Measurements from ENCODE around the gene ALB. TPM values are rescaled to one million over a fixed set of nuclear protein-coding genes. Genes with fewer than 3 reads are reported as not detected.

The ALB gene
- total and polyA plus RNA-seq, 4 experiments from 2014 or later = not detected

DNA sequence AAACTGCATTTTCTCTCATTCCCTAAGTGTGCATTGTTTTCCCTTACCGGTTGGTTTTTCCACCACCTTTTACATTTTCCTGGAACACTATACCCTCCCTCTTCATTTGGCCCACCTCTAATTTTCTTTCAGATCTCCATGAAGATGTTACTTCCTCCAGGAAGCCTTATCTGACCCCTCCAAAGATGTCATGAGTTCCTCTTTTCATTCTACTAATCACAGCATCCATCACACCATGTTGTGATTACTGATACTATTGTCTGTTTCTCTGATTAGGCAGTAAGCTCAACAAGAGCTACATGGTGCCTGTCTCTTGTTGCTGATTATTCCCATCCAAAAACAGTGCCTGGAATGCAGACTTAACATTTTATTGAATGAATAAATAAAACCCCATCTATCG, 29.1 kb downstream of the ALB start:
- intact Hi-C loops (cut with micrococcal nuclease) = no loop called here
- no peak for DNase-seq
- Mint-ChIP-seq H3K36me3 (no peaks in the 10 kb centered on the region), H3K27ac (no peak overlapping the region), H3K27me3 (peaks cover 1 to 2% of the 10 kb centered on the region in 2 donors), H3K9me3 (no peaks in the 10 kb centered on the region), H3K4me3 (no peak overlapping the region), H3K4me1 (no peaks in the 10 kb centered on the region)
- Histone ChIP-seq H3K27me3 (ENCODE audit: insufficient read depth, low read length) (peaks cover 5% of the 10 kb centered on the region), H3K4me1 (ENCODE audit: insufficient read depth, low read length) (no peaks in the 10 kb centered on the region), H3K27ac (ENCODE audit: low read depth, low read length) (no peak overlapping the region), H3K4me3 (ENCODE audit: low read length in 2 of 2) (no peak overlapping the region), H3K9me3 (ENCODE audit: control insufficient read depth in 1 of 2, low read length in 2 of 2) (no peaks in the 10 kb centered on the region), H3K36me3 (ENCODE audit: insufficient read depth, low read length) (no peaks in the 10 kb centered on the region)
- CTCF ChIA-PET (ENCODE audit: partially characterized antibody) = interaction anchor here (0.6 kb wide), 1 partner anchor 394 kb away, joined by 3 read pairs; no protein-coding TSS in a partner anchor
- POLR2A ChIA-PET (ENCODE audit: partially characterized antibody) = no interaction called here

DNA sequence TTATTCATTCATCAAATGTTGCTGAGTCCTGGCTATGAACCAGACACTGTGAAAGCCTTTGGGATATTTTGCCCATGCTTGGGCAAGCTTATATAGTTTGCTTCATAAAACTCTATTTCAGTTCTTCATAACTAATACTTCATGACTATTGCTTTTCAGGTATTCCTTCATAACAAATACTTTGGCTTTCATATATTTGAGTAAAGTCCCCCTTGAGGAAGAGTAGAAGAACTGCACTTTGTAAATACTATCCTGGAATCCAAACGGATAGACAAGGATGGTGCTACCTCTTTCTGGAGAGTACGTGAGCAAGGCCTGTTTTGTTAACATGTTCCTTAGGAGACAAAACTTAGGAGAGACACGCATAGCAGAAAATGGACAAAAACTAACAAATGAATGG, 30.2 kb downstream of the ALB start:
- no peak for DNase-seq
- H3K27me3 Mint-ChIP-seq = peaks cover 1 to 2% of the 10 kb centered on the region in 2 donors
- no peaks in the 10 kb centered on the region for H3K9me3 Mint-ChIP-seq
- Histone ChIP-seq H3K27me3 (ENCODE audit: insufficient read depth, low read length) (peaks cover 5% of the 10 kb centered on the region), H3K4me3 (ENCODE audit: low read length in 2 of 2) (no peak overlapping the region), H3K27ac (ENCODE audit: low read depth, low read length) (no peak overlapping the region), H3K9me3 (ENCODE audit: control insufficient read depth in 1 of 2, low read length in 2 of 2) (no peaks in the 10 kb centered on the region), H3K36me3 (ENCODE audit: insufficient read depth, low read length) (no peaks in the 10 kb centered on the region), H3K4me1 (ENCODE audit: insufficient read depth, low read length) (no peaks in the 10 kb centered on the region)
- no peaks in the 10 kb centered on the region for H3K36me3 Mint-ChIP-seq
- ChIA-PET POLR2A (ENCODE audit: partially characterized antibody) (no interaction called here), CTCF (ENCODE audit: partially characterized antibody) (no interaction called here)
- intact Hi-C loops (cut with micrococcal nuclease) = no loop called here
- H3K27ac Mint-ChIP-seq = no peak overlapping the region
- no peak overlapping the region for H3K4me3 Mint-ChIP-seq
- no peaks in the 10 kb centered on the region for H3K4me1 Mint-ChIP-seq

DNA sequence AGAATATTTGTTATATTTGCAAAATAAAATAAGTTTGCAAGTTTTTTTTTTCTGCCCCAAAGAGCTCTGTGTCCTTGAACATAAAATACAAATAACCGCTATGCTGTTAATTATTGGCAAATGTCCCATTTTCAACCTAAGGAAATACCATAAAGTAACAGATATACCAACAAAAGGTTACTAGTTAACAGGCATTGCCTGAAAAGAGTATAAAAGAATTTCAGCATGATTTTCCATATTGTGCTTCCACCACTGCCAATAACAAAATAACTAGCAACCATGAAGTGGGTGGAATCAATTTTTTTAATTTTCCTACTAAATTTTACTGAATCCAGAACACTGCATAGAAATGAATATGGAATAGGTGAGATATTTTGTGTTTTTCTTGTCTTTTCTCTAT, 31.9 kb downstream of the ALB start, which contains the start of gene AFP:
Gene AFP, plus strand, starts transcription at position 238 of the 400 bp plus-strand sequence. Its CDS starts 42 bp downstream, at position 280.
- Histone ChIP-seq H3K27ac (ENCODE audit: low read depth, low read length) (no peak within 1 kb of the TSS), H3K27me3 (ENCODE audit: insufficient read depth, low read length) (peaks cover 5% of the 10 kb centered on the region), H3K4me3 (ENCODE audit: low read length in 2 of 2) (no peak within 1 kb of the TSS), H3K4me1 (ENCODE audit: insufficient read depth, low read length) (no peaks in the 10 kb centered on the region), H3K9me3 (ENCODE audit: control insufficient read depth in 1 of 2, low read length in 2 of 2) (no peaks in the 10 kb centered on the region), H3K36me3 (ENCODE audit: insufficient read depth, low read length) (no peaks in the 10 kb centered on the region)
- Mint-ChIP-seq H3K36me3 (no peaks in the 10 kb centered on the region), H3K4me1 (no peaks in the 10 kb centered on the region), H3K4me3 (no peak within 1 kb of the TSS), H3K27ac (no peak within 1 kb of the TSS), H3K27me3 (peaks cover 0 to 2% of the 10 kb centered on the region in 2 donors), H3K9me3 (no peaks in the 10 kb centered on the region)
- POLR2A ChIA-PET (ENCODE audit: partially characterized antibody) = no interaction called here
- CTCF ChIA-PET (ENCODE audit: partially characterized antibody) = no interaction called here
- no peak for DNase-seq
- intact Hi-C loops (cut with micrococcal nuclease) = no loop called here

DNA sequence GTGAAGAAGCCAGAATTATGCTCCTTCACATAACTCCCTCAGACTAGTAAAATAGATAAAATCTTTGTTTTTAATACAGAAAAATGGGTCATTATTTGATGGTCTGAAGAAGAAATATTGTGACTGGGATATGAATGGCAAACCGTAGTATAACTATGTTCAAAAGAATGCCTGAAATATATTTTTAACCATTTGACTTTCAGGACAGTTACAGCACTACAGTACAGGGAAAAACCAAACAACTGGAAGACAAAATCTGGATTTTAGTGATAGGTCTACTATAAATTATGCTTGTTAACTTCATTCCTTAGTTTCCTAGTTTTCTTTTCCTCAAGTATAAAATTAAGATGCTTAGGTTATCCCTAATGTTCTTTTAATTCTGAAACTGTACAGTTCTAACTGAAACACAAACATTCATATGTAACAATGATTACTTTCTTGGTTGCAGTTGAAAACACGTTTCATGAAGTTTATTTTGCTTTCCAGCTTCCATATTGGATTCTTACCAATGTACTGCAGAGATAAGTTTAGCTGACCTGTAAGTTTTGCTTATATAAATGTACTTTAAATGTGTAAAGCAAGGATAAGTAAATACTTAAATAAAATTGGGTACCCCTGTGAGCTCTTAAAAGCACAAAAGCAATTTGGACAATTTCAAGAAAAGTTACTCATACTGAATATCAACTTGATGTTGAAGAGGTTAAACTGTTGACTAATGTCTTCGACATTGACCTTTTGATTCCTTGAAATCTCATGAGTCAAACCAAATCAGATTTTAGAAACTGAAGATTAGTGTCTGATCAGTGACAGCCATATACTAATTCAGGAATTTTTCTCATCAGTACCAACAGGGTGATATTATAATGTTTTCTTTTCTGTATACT, 32.8 kb downstream of the ALB start:
- H3K27me3 Mint-ChIP-seq = peaks cover 2 to 3% of the 10 kb centered on the region in 2 donors
- POLR2A ChIA-PET (ENCODE audit: partially characterized antibody) = no interaction called here

DNA sequence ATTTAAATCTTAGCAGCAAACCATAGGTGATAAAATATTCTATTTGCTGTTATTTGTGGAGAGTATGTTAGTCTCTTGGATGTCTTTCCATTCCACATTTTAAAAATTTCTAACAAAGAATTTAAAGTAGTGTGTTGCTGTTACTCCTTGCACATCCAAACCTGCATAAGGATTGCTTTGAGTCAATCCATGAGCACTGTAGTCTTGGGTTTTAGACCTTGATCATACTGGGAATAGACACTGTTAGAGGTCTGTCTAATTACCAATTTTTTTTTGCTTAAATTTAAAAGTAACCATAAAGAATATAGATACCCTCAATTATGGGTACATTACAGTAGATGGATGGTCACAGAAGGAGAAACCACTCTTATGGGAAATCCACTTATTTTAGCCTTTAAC, 33.5 kb downstream of the ALB start:
- CTCF ChIA-PET (ENCODE audit: partially characterized antibody) = interaction anchor here (1.4 kb wide), 1 partner anchor 9 kb away, joined by 3 read pairs; no protein-coding TSS in a partner anchor
- no peak for DNase-seq
- Mint-ChIP-seq H3K4me1 (no peaks in the 10 kb centered on the region), H3K9me3 (no peaks in the 10 kb centered on the region), H3K4me3 (no peak overlapping the region), H3K27me3 (peaks cover 2 to 3% of the 10 kb centered on the region in 2 donors), H3K27ac (no peak overlapping the region), H3K36me3 (no peaks in the 10 kb centered on the region)
- no peaks in the 10 kb centered on the region for H3K36me3 ChIP-seq (ENCODE audit: insufficient read depth, low read length)
- H3K27me3 ChIP-seq (ENCODE audit: insufficient read depth, low read length) = peaks cover 5% of the 10 kb centered on the region
- POLR2A ChIA-PET (ENCODE audit: partially characterized antibody) = no interaction called here
- no peak overlapping the region for H3K27ac ChIP-seq (ENCODE audit: low read depth, low read length)
- intact Hi-C loops (cut with micrococcal nuclease) = no loop called here
- H3K4me1 ChIP-seq (ENCODE audit: insufficient read depth, low read length) = no peaks in the 10 kb centered on the region
- no peak overlapping the region for H3K4me3 ChIP-seq (ENCODE audit: low read length in 2 of 2)
- no peaks in the 10 kb centered on the region for H3K9me3 ChIP-seq (ENCODE audit: control insufficient read depth in 1 of 2, low read length in 2 of 2)

More for the DNA sequence above, 32.8 kb downstream of the ALB start:
- no peaks in the 10 kb centered on the region for H3K9me3 Mint-ChIP-seq
- Histone ChIP-seq H3K4me3 (ENCODE audit: low read length in 2 of 2) (no peak overlapping the region), H3K4me1 (ENCODE audit: insufficient read depth, low read length) (no peaks in the 10 kb centered on the region), H3K36me3 (ENCODE audit: insufficient read depth, low read length) (no peaks in the 10 kb centered on the region), H3K27me3 (ENCODE audit: insufficient read depth, low read length) (peaks cover 5% of the 10 kb centered on the region), H3K27ac (ENCODE audit: low read depth, low read length) (no peak overlapping the region), H3K9me3 (ENCODE audit: control insufficient read depth in 1 of 2, low read length in 2 of 2) (no peaks in the 10 kb centered on the region)
- CTCF ChIA-PET (ENCODE audit: partially characterized antibody) = interaction anchor here (0.8 kb wide), 1 partner anchor 9 kb away, joined by 3 read pairs; no protein-coding TSS in a partner anchor
- H3K36me3 Mint-ChIP-seq = no peaks in the 10 kb centered on the region
- no peak overlapping the region for H3K27ac Mint-ChIP-seq
- H3K4me3 Mint-ChIP-seq = no peak overlapping the region
- no peak for DNase-seq
- H3K4me1 Mint-ChIP-seq = no peaks in the 10 kb centered on the region
- intact Hi-C loops (cut with micrococcal nuclease) = no loop called here

DNA sequence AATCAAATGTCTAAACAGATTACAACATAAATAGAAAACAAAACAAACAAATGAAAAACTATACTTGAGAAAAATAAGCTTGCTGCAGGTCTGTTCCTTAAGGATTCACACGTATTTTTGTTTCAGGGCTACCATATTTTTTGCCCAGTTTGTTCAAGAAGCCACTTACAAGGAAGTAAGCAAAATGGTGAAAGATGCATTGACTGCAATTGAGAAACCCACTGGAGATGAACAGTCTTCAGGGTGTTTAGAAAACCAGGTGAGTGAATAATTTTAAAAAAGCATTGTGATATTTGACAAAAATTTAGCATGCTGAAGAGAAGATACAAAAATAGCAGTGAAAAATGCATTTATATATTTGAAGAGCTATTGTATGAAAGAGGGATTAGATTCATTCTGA, 34.0 kb downstream of the ALB start:
- no peaks in the 10 kb centered on the region for H3K9me3 ChIP-seq (ENCODE audit: control insufficient read depth in 1 of 2, low read length in 2 of 2)
- Mint-ChIP-seq H3K4me3 (no peak overlapping the region), H3K27ac (no peak overlapping the region), H3K9me3 (no peaks in the 10 kb centered on the region), H3K27me3 (peaks cover 2 to 3% of the 10 kb centered on the region in 2 donors), H3K36me3 (no peaks in the 10 kb centered on the region), H3K4me1 (no peaks in the 10 kb centered on the region)
- no peak overlapping the region for H3K4me3 ChIP-seq (ENCODE audit: low read length in 2 of 2)
- no peaks in the 10 kb centered on the region for H3K4me1 ChIP-seq (ENCODE audit: insufficient read depth, low read length)
- no peak overlapping the region for H3K27ac ChIP-seq (ENCODE audit: low read depth, low read length)
- DNase-seq = no peak
- H3K27me3 ChIP-seq (ENCODE audit: insufficient read depth, low read length) = peaks cover 5% of the 10 kb centered on the region
- intact Hi-C loops (cut with micrococcal nuclease) = no loop called here
- POLR2A ChIA-PET (ENCODE audit: partially characterized antibody) = no interaction called here
- CTCF ChIA-PET (ENCODE audit: partially characterized antibody) = interaction anchor here (1.1 to 1.4 kb wide), 2 partner anchors 9 to 13 kb away, joined by 3 read pairs; no protein-coding TSS in a partner anchor
- no peaks in the 10 kb centered on the region for H3K36me3 ChIP-seq (ENCODE audit: insufficient read depth, low read length)

DNA sequence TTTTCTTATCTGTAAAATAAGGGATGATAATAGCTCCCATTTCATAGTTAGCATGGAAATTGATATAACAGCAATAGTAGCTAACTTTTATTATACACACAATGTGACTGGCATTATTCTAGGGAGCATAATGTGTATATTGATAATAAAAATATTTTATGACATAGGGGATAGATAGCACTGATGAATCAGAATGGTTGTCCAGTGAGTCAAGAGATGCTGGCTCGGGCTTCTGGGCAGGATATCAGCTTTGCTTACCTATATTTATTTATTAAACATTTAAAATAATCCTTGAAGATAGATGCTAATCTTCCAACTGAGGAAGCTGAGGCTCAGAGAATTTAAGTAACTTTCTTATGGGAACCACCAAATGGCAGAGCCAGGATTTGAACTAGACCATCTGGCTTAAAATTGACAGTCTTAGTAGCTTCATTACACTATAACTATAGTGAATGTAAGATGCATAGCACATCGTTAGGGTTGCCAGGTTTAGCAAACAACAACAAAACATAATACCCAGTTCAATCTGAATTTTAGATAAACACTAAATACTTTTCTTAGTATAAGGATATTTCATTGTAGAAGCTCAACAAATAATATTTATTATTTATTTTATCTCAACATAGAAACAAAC, 34.6 kb downstream of the ALB start:
- DNase-seq = no peak
- no peaks in the 10 kb centered on the region for H3K36me3 Mint-ChIP-seq
- Histone ChIP-seq H3K27ac (ENCODE audit: low read depth, low read length) (no peak overlapping the region), H3K36me3 (ENCODE audit: insufficient read depth, low read length) (no peaks in the 10 kb centered on the region), H3K9me3 (ENCODE audit: control insufficient read depth in 1 of 2, low read length in 2 of 2) (no peaks in the 10 kb centered on the region), H3K4me1 (ENCODE audit: insufficient read depth, low read length) (no peaks in the 10 kb centered on the region), H3K4me3 (ENCODE audit: low read length in 2 of 2) (no peak overlapping the region), H3K27me3 (ENCODE audit: insufficient read depth, low read length) (peaks cover 5% of the 10 kb centered on the region)
- no peak overlapping the region for H3K4me3 Mint-ChIP-seq
- peaks cover 3 to 5% of the 10 kb centered on the region in 2 donors for H3K27me3 Mint-ChIP-seq
- no peak overlapping the region for H3K27ac Mint-ChIP-seq
- H3K9me3 Mint-ChIP-seq = no peaks in the 10 kb centered on the region
- ChIA-PET CTCF (ENCODE audit: partially characterized antibody) (interaction anchor here (1.1 to 1.4 kb wide), 2 partner anchors 10 to 14 kb away, joined by 3 read pairs; no protein-coding TSS in a partner anchor), POLR2A (ENCODE audit: partially characterized antibody) (no interaction called here)
- H3K4me1 Mint-ChIP-seq = no peaks in the 10 kb centered on the region
- intact Hi-C loops (cut with micrococcal nuclease) = no loop called here

Data from CD4-positive, alpha-beta memory T cell (primary cell).